Measurements from ENCODE around the gene RBM15B. TPM values are rescaled to one million over a fixed set of nuclear protein-coding genes. Genes with fewer than 3 reads are reported as not detected.
A peak's percentile ranks its signal among the peaks of the same experiment; 100 is the strongest.

RBM15B gene, protein sequence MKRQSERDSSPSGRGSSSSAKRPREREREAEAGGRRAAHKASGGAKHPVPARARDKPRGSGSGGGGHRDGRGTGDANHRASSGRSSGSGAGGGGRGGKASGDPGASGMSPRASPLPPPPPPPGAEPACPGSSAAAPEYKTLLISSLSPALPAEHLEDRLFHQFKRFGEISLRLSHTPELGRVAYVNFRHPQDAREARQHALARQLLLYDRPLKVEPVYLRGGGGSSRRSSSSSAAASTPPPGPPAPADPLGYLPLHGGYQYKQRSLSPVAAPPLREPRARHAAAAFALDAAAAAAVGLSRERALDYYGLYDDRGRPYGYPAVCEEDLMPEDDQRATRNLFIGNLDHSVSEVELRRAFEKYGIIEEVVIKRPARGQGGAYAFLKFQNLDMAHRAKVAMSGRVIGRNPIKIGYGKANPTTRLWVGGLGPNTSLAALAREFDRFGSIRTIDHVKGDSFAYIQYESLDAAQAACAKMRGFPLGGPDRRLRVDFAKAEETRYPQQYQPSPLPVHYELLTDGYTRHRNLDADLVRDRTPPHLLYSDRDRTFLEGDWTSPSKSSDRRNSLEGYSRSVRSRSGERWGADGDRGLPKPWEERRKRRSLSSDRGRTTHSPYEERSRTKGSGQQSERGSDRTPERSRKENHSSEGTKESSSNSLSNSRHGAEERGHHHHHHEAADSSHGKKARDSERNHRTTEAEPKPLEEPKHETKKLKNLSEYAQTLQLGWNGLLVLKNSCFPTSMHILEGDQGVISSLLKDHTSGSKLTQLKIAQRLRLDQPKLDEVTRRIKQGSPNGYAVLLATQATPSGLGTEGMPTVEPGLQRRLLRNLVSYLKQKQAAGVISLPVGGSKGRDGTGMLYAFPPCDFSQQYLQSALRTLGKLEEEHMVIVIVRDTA
- total RNA-seq (2014; rRNA removed; shearing (Covaris generic)): 30.5 and 34.2 TPM in 2 replicates
- 37.4 and 37.6 TPM in 2 replicates for total RNA-seq (2022)
- percentile 83 among the genes with signal in this experiment for Bru-seq, nascent RNA
- percentile 85 among the genes with signal in this experiment for BruChase-seq, experiment 1, labeled RNA remaining after a 6-hour chase
- BruChase-seq, experiment 2, labeled RNA remaining after a 2-hour chase: percentile 96 among the genes with signal in this experiment
- long read RNA-seq, full-length matches to known transcripts: 304 of 304 reads
- long read RNA-seq, partial matches to known transcripts: 0 of 304 reads
- long read RNA-seq, other reads (novel, unspliced or antisense): 0 of 304 reads

DNA sequence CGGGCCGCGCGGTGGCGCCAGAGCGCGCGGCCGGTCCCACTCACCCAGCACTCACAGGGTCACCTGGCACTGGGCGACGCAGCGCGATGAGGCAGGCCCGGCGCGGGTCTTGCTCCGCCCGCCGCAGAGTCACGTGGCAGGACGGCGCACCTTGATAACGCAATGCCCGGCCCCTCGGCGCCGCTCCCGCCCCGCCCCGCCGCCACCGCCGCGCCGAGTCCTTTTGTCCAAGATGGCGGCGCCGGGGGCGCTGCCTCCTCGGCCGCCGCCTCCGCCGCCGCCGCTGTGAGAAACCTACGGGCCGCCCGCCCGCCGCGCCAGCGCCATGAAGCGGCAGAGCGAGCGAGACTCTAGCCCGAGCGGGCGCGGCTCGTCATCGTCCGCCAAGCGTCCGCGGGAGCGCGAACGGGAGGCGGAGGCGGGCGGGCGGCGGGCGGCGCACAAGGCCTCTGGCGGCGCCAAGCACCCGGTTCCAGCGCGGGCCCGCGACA, at the start of gene RBM15B:
RBM15B (plus strand) TSS at position 211 of the 491 bp plus-strand sequence; CDS start at position 326, 115 bp downstream.
- no TSS peak for BruUV-seq (replicated peaks)
- peak; percentile 98 for DNase-seq (ENCODE audit: low spot score)
- Histone ChIP-seq H4K20me1 (ENCODE audit: insufficient read depth, low read length) (peaks cover 50% of the 10 kb centered on the region), H3K27ac (ENCODE audit: low read depth, low read length, poor library complexity, severe bottlenecking) (peak within 1 kb of the TSS; percentile 63), H3K9me3 (ENCODE audit: low read length) (no peaks in the 10 kb centered on the region), H2AFZ (ENCODE audit: low read length) (peak within 1 kb of the TSS; percentile 4; the same call in 1 of the 2 replicates), H3K4me3 (ENCODE audit: low read depth, low read length, poor library complexity, severe bottlenecking) (peak within 1 kb of the TSS; percentile 86), H3K79me2 (ENCODE audit: insufficient read depth, low read depth, low read length) (peaks cover 69% of the 10 kb centered on the region), H3K36me3 (ENCODE audit: insufficient read depth, low read length) (peaks cover 85% of the 10 kb centered on the region), H3K4me2 (ENCODE audit: low read length) (peak within 1 kb of the TSS; percentile 92), H3K9me2 (ENCODE audit: insufficient read depth, low read length) (no peaks in the 10 kb centered on the region), H3K4me1 (ENCODE audit: insufficient read depth, low read length, poor library complexity, severe bottlenecking) (peaks cover 86% of the 10 kb centered on the region)
- POLR2A ChIA-PET: interaction anchor here (1.2 kb wide), 1 partner anchor 224 kb away, joined by 3 read pairs; no protein-coding TSS in a partner anchor
- intact Hi-C loops (cut with micrococcal nuclease; ENCODE audit: unreplicated experiment): loop anchor here (1.0 to 2.0 kb wide), 2 partner anchors 108 to 774 kb away; partner anchors contain the start of gene MAPKAPK3
- no peak for TF ChIP-seq EZH2phosphoT487 (IDR thresholded peaks at IDR 0.05; ENCODE audit: borderline replicate concordance, low read depth, low read length)
- peak; percentile 40 for TF ChIP-seq CTCF (conservative IDR thresholded peaks at IDR 0.05; ENCODE audit: low read length)
- CTCF ChIA-PET (ENCODE audit: unreplicated experiment): no interaction called here

DNA sequence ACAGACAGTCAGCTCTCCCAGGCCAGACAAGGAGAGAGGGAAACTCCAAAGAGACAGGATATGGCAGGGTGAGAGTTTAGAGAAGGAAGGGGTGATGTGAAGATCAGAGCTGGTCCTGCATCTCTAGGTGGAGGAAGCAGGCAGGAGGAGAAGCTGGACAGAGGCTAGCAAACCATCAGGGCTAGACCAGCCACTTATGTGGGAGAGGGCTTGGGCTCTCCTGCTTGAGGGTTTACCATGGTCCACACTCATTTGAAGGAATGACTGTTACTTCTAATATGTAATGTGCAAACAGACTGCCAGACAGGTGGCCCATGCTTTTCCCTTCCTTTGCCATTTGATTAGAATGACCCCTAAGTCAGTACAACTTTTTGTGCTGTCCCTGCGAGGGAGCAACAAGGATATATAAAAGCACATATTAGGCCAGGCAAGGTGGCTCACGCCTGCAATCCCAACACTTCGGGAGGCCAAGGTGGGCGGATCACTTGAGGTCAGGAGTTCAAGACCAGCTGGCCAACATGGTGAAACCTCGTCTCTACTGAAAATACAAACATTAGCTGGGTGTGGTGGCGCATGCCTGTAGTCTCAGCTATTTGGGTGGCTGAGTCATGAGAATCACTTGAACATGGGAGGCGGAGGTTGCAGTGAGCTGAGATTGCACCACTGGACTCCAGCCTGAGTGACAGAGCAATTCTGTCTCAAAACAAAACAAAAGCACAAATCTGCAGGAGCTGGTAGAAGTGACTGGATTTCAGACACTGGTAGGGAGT, 47.0 kb upstream of the RBM15B start:
- no peak overlapping the region for H3K27ac ChIP-seq (ENCODE audit: low read depth, low read length, poor library complexity, severe bottlenecking)
- H3K9me3 ChIP-seq (ENCODE audit: low read length): no peaks in the 10 kb centered on the region
- no peak overlapping the region for H3K4me3 ChIP-seq (ENCODE audit: low read depth, low read length, poor library complexity, severe bottlenecking)
- intact Hi-C loops (cut with micrococcal nuclease; ENCODE audit: unreplicated experiment): no loop called here
- no peaks in the 10 kb centered on the region for H3K36me3 ChIP-seq (ENCODE audit: insufficient read depth, low read length)
- BruUV-seq (replicated peaks): no TSS peak
- no peaks in the 10 kb centered on the region for H4K20me1 ChIP-seq (ENCODE audit: insufficient read depth, low read length)
- ChIA-PET POLR2A (no interaction called here), CTCF (ENCODE audit: unreplicated experiment) (no interaction called here)
- no peaks in the 10 kb centered on the region for H3K9me2 ChIP-seq (ENCODE audit: insufficient read depth, low read length)
- no peaks in the 10 kb centered on the region for H3K79me2 ChIP-seq (ENCODE audit: insufficient read depth, low read depth, low read length)
- no peak for DNase-seq (ENCODE audit: low spot score)
- no peak overlapping the region for H3K4me2 ChIP-seq (ENCODE audit: low read length)
- no peak for TF ChIP-seq EZH2phosphoT487 (IDR thresholded peaks at IDR 0.05; ENCODE audit: borderline replicate concordance, low read depth, low read length)
- no peak for TF ChIP-seq CTCF (conservative IDR thresholded peaks at IDR 0.05; ENCODE audit: low read length)
- H3K4me1 ChIP-seq (ENCODE audit: insufficient read depth, low read length, poor library complexity, severe bottlenecking): no peaks in the 10 kb centered on the region
- no peak overlapping the region for H2AFZ ChIP-seq (ENCODE audit: low read length)
